ENCODE results near the gene SH3RF3. TPM values are rescaled to one million over a fixed set of nuclear protein-coding genes. Genes with fewer than 3 reads are reported as not detected.

The SH3RF3 gene
- total RNA-seq, 1 donor from 2014 or later, result 1.7 TPM

DNA sequence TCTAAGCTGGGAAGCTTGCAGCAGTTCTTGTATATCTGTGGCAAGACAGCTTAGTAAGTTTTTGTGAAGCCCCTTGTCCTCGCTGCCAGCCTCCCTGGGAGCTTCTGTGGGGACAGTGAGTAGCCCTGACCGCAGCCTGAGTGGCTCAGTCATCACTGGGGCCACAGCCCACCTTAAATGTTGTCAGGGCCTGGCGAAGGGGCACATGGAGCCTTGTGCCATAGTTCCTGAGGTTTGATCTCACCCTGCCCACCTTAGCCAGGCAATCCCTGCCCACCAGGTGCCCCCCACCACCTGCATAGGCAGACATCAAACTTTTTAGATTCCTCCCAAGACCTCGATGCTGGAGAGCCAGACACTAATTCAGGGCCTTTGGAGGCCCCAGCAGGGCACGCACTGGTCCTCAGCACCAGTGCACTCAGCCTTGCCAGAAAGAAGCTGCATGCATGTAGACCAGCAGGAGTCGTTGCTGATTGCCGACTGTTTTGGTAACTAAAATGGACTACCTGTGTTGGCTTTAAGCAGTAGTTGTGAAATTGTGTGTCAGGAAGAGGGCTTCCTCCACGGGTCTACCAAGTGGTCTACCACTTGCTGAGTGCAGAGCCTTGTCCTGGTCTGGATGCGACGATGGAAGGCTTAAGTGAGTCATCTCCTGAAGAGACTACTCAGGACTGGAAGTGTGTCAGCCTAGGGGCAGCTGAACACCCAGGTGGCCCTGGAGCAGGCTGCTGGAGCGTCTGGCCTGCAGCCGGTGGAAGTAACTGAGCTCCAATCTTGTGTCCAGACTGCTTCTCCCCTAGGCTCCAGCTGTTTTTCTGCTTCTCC lies 251.7 kb downstream of the SH3RF3 start:
- H3K9me3 Mint-ChIP-seq (ENCODE audit: unreplicated experiment), result peaks cover 9% of the 10 kb centered on the region
- peaks cover 11% of the 10 kb centered on the region for H3K27me3 Mint-ChIP-seq (ENCODE audit: unreplicated experiment)
- H3K36me3 Mint-ChIP-seq (ENCODE audit: unreplicated experiment), result no peaks in the 10 kb centered on the region
- no peak overlapping the region for H3K4me3 Mint-ChIP-seq (ENCODE audit: unreplicated experiment)
- no peak for DNase-seq
- TF ChIP-seq, protein P1, sequence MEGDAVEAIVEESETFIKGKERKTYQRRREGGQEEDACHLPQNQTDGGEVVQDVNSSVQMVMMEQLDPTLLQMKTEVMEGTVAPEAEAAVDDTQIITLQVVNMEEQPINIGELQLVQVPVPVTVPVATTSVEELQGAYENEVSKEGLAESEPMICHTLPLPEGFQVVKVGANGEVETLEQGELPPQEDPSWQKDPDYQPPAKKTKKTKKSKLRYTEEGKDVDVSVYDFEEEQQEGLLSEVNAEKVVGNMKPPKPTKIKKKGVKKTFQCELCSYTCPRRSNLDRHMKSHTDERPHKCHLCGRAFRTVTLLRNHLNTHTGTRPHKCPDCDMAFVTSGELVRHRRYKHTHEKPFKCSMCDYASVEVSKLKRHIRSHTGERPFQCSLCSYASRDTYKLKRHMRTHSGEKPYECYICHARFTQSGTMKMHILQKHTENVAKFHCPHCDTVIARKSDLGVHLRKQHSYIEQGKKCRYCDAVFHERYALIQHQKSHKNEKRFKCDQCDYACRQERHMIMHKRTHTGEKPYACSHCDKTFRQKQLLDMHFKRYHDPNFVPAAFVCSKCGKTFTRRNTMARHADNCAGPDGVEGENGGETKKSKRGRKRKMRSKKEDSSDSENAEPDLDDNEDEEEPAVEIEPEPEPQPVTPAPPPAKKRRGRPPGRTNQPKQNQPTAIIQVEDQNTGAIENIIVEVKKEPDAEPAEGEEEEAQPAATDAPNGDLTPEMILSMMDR (IDR thresholded peaks at IDR 0.05; ENCODE audit: partially characterized antibody, unreplicated experiment), result no peak
- peaks cover 5% of the 10 kb centered on the region for H3K4me1 Mint-ChIP-seq (ENCODE audit: low read depth, unreplicated experiment)
- H3K27ac Mint-ChIP-seq (ENCODE audit: unreplicated experiment), result no peak overlapping the region

DNA sequence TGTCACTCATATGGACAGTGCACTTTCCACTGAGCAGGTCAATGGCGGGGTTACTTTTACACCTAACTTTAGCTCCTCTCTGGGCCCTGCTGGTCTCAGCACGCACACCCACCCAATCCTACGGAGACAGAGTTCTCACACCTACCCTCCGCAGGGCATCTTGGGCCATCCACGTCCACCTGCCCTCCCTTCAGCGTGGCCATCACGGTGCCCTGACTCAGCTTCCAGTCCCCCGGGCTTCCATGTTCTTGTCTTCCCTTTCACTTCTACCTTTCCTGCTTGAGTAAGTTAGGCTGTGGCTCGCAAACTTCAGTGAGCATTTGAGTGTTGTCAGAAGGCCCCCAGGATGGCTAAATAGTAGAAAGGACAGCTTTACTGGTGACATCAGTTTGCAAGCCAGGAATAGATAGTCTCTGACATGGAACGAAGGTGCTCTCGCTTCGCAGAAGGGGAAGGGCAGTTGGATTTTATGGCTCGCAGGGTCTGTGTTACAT lies 252.4 kb downstream of the SH3RF3 start:
- no peak for DNase-seq

DNA sequence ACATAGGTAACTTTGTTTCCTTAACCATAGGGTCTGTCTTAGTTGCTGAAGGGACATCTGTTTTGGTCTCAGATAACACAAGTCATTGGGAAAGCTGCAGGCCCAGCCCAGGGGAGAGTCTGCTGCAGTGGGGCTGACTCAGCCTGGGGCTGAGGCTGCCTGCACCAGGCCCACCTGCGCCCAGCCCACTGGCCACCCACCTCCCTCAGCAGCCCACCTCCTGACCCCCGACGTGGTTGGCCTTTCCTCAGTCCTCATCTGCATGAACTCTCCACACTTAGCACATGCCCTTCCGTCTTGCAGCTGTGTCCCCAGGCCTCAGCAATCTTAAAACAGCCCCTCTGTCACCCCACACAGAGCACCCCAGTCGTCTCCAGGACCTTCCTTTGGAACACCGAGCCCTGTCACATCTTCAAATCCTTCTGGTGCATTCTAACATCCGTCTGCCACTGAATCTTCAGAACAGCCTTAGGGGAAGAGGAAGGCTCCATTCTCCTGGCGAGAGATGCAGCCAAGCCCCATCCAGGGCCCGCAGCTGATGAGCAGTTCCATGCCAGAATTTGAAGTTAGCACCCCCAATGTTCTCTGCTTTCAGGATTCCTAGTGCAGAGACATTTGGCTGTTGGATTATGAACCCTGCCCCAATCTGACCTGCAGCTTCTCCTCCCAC lies 253.4 kb downstream of the SH3RF3 start:
- no peak for DNase-seq
- H3K9me3 Mint-ChIP-seq (ENCODE audit: unreplicated experiment), result peaks cover 7% of the 10 kb centered on the region
- peaks cover 5% of the 10 kb centered on the region for H3K4me1 Mint-ChIP-seq (ENCODE audit: low read depth, unreplicated experiment)
- peaks cover 7% of the 10 kb centered on the region for H3K27me3 Mint-ChIP-seq (ENCODE audit: unreplicated experiment)
- TF ChIP-seq, protein P1 (IDR thresholded peaks at IDR 0.05; ENCODE audit: partially characterized antibody, unreplicated experiment), result no peak
- H3K4me3 Mint-ChIP-seq (ENCODE audit: unreplicated experiment), result no peak overlapping the region
- H3K27ac Mint-ChIP-seq (ENCODE audit: unreplicated experiment), result no peak overlapping the region
- H3K36me3 Mint-ChIP-seq (ENCODE audit: unreplicated experiment), result no peaks in the 10 kb centered on the region

More for the DNA sequence above, 252.4 kb downstream of the SH3RF3 start:
- peaks cover 9% of the 10 kb centered on the region for H3K9me3 Mint-ChIP-seq (ENCODE audit: unreplicated experiment)
- no peak overlapping the region for H3K4me3 Mint-ChIP-seq (ENCODE audit: unreplicated experiment)
- H3K27ac Mint-ChIP-seq (ENCODE audit: unreplicated experiment), result no peak overlapping the region
- peaks cover 8% of the 10 kb centered on the region for H3K27me3 Mint-ChIP-seq (ENCODE audit: unreplicated experiment)
- peaks cover 5% of the 10 kb centered on the region for H3K4me1 Mint-ChIP-seq (ENCODE audit: low read depth, unreplicated experiment)
- H3K36me3 Mint-ChIP-seq (ENCODE audit: unreplicated experiment), result no peaks in the 10 kb centered on the region
- TF ChIP-seq, protein P1 (IDR thresholded peaks at IDR 0.05; ENCODE audit: partially characterized antibody, unreplicated experiment), result no peak

DNA sequence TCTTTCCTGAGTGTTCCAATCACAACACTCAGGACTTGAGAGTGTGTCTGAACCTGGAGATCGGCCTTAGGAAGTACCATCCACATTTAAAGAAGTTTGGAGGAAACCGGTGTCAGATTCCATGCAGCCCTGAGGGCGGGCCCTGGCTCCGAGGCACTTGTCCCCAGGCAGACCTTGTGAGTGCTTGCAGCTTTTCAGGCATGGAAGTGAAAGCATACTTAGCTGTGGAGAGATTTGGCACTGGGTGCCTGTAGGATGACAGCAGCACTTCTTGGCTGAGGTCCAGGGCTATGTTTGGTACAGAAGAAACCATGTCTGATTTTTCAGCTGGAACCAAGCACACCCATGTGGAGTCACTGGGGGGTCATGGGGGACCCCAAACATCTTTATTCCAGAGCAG lies 253.9 kb downstream of the SH3RF3 start:
- no peaks in the 10 kb centered on the region for H3K36me3 Mint-ChIP-seq (ENCODE audit: unreplicated experiment)
- H3K27me3 Mint-ChIP-seq (ENCODE audit: unreplicated experiment), result peaks cover 7% of the 10 kb centered on the region
- peaks cover 9% of the 10 kb centered on the region for H3K9me3 Mint-ChIP-seq (ENCODE audit: unreplicated experiment)
- no peak for DNase-seq
- TF ChIP-seq, protein P1 (IDR thresholded peaks at IDR 0.05; ENCODE audit: partially characterized antibody, unreplicated experiment), result no peak
- no peak overlapping the region for H3K4me3 Mint-ChIP-seq (ENCODE audit: unreplicated experiment)
- no peak overlapping the region for H3K27ac Mint-ChIP-seq (ENCODE audit: unreplicated experiment)
- H3K4me1 Mint-ChIP-seq (ENCODE audit: low read depth, unreplicated experiment), result peaks cover 5% of the 10 kb centered on the region

All from glutamatergic neuron (in vitro differentiated cells).